Measurements from ENCODE around the gene SLFN12L. TPM values are rescaled to one million over a fixed set of nuclear protein-coding genes. Genes with fewer than 3 reads are reported as not detected.

Gene SLFN12L
- total and polyA plus RNA-seq, 9 of the 15 experiments (the other 6 are each of a cell fraction or from before 2014, with no cell fraction given): 0.04 to 0.31 (median 0.08) TPM; not detected in 3

GRCh38 chr17:35493040-35493439 lies 44.4 kb downstream of the SLFN12L start:
- in situ Hi-C loops (cut with MboI) (no loop called here), intact Hi-C loops (cut with micrococcal nuclease) (no loop called here)
- POLR2A ChIA-PET: interaction anchor here (0.6 kb wide), 1 partner anchor 207 kb away, joined by 4 read pairs; no protein-coding TSS in a partner anchor
- 0% methylated on average over 1 of the region's 2 CpGs for WGBS (ENCODE audit: insufficient coverage, low coverage, missing lambda C conversion rate)
- no peaks in the 10 kb centered on the region for H4K20me1 ChIP-seq (replicated peaks; ENCODE audit: control insufficient read depth, insufficient read depth, low read length)
- no peak overlapping the region for H3K4me2 ChIP-seq (ENCODE audit: insufficient read depth, low read length)
- peaks cover 57 to 61% of the 10 kb centered on the region in 2 experiments for H3K27me3 ChIP-seq (ENCODE audit: control insufficient read depth in 2 of 2, insufficient read depth in 2 of 2, low read length in 2 of 2)
- 0 out of 5 replicates have a peak, but pooled peaks cover 0 to 1% of the 10 kb centered on the region in 2 experiments for H3K4me1 ChIP-seq (replicated peaks in 1 of 2; ENCODE audit: control insufficient read depth in 2 of 2, insufficient read depth in 2 of 2, low read length in 2 of 2)
- no TSS peak for BruUV-seq (replicated peaks)
- TF ChIP-seq EGR1 (conservative IDR thresholded peaks at IDR 0.05) (0 out of 2 replicates have a peak, but pooled peaks have one; percentile 8), TCF7L2 (IDR thresholded peaks at IDR 0.05; ENCODE audit: low read depth, low read length) (no peak)
- FAIRE-seq (peak; percentile 49), ATAC-seq (no peak), DNase-seq (ENCODE audit: extremely low read depth in 1 of 4, low spot score in 3 of 4) (no peak)
- CTCF ChIA-PET (ENCODE audit: low intra/inter-chr PET ratio): no interaction called here
- H3K9me3 ChIP-seq (replicated peaks; ENCODE audit: control insufficient read depth, insufficient read depth, low read depth, low read length): no peaks in the 10 kb centered on the region
- no peaks in the 10 kb centered on the region for H3K36me3 ChIP-seq (ENCODE audit: control insufficient read depth, insufficient read depth, low read length)
- H3K9ac ChIP-seq (ENCODE audit: insufficient read depth in 1 of 2, low read depth in 2 of 2, low read length in 2 of 2): no peak overlapping the region
- H3K9me1 ChIP-seq (ENCODE audit: control insufficient read depth, insufficient read depth, low read length): no peaks in the 10 kb centered on the region
- no peak overlapping the region for H3K4me3 ChIP-seq
- no peaks in the 10 kb centered on the region for H3K79me2 ChIP-seq (ENCODE audit: control insufficient read depth, insufficient read depth, low read length)
- no peak overlapping the region for H2AFZ ChIP-seq (ENCODE audit: low read depth, low read length)
- H3K27ac ChIP-seq (ENCODE audit: extremely low read depth, low read depth, low read length): no peak overlapping the region

GRCh38 chr17:35491417-35491816 lies 46.1 kb downstream of the SLFN12L start:
- in situ Hi-C loops (cut with MboI) (no loop called here), intact Hi-C loops (cut with micrococcal nuclease) (no loop called here)
- Histone ChIP-seq H3K9me3 (replicated peaks; ENCODE audit: control insufficient read depth, insufficient read depth, low read depth, low read length) (no peaks in the 10 kb centered on the region), H3K9me1 (ENCODE audit: control insufficient read depth, insufficient read depth, low read length) (no peaks in the 10 kb centered on the region), H3K9ac (ENCODE audit: insufficient read depth in 1 of 2, low read depth in 2 of 2, low read length in 2 of 2) (no peak overlapping the region), H4K20me1 (replicated peaks; ENCODE audit: control insufficient read depth, insufficient read depth, low read length) (no peaks in the 10 kb centered on the region), H3K36me3 (ENCODE audit: control insufficient read depth, insufficient read depth, low read length) (no peaks in the 10 kb centered on the region), H3K27ac (ENCODE audit: extremely low read depth, low read depth, low read length) (no peak overlapping the region), H3K79me2 (ENCODE audit: control insufficient read depth, insufficient read depth, low read length) (no peaks in the 10 kb centered on the region), H3K27me3 (ENCODE audit: control insufficient read depth in 2 of 2, insufficient read depth in 2 of 2, low read length in 2 of 2) (peaks cover 62% of the 10 kb centered on the region in 2 experiments), H3K4me1 (replicated peaks in 1 of 2; ENCODE audit: control insufficient read depth in 2 of 2, insufficient read depth in 2 of 2, low read length in 2 of 2) (peaks cover 0 to 11% of the 10 kb centered on the region in 2 experiments; a peak in 2 of 5 replicates), H3K4me2 (ENCODE audit: insufficient read depth, low read length) (no peak overlapping the region), H3K4me3 (no peak overlapping the region), H2AFZ (ENCODE audit: low read depth, low read length) (no peak overlapping the region)
- BruUV-seq (replicated peaks): no TSS peak
- ATAC-seq (no peak), DNase-seq (ENCODE audit: extremely low read depth in 1 of 4, low spot score in 3 of 4) (no peak), FAIRE-seq (no peak)
- WGBS (ENCODE audit: insufficient coverage, low coverage, missing lambda C conversion rate): 4% methylated on average over 3 of the region's 3 CpGs
- POLR2A ChIA-PET: no interaction called here
- CTCF ChIA-PET (ENCODE audit: low intra/inter-chr PET ratio): no interaction called here
- no peak for TF ChIP-seq TAF15 (IDR thresholded peaks at IDR 0.05; ENCODE audit: low read depth, low read length)
- no peak for TF ChIP-seq ZNF561 (CRISPR knock-in tag; conservative IDR thresholded peaks at IDR 0.05)
- no peak for TF ChIP-seq EP300 (IDR thresholded peaks at IDR 0.05; ENCODE audit: low read length)
- TF ChIP-seq HSF4 (CRISPR knock-in tag; IDR thresholded peaks at IDR 0.05; ENCODE audit: borderline replicate concordance): no peak
- no peak for TF ChIP-seq ZNF280B (CRISPR knock-in tag; IDR thresholded peaks at IDR 0.05)
- TF ChIP-seq ZNF551 (CRISPR knock-in tag; IDR thresholded peaks at IDR 0.05): no peak
- TF ChIP-seq SMAD1 (IDR thresholded peaks at IDR 0.05; ENCODE audit: low read depth, low read length, partially characterized antibody): no peak
- TF ChIP-seq HCFC1 (IDR thresholded peaks at IDR 0.05; ENCODE audit: low read depth, low read length): no peak
- no peak for TF ChIP-seq ZNF175 (CRISPR knock-in tag; IDR thresholded peaks at IDR 0.05; ENCODE audit: low read depth)
- TF ChIP-seq MCM7 (IDR thresholded peaks at IDR 0.05): no peak
- no peak for TF ChIP-seq IRF9 (tag; IDR thresholded peaks at IDR 0.05)
- TF ChIP-seq ETV5 (CRISPR knock-in tag; IDR thresholded peaks at IDR 0.05; ENCODE audit: low read depth): no peak
- no peak for TF ChIP-seq TAF7 (tag; IDR thresholded peaks at IDR 0.05)
- TF ChIP-seq MCM5 (IDR thresholded peaks at IDR 0.05; ENCODE audit: low read depth): no peak
- no peak for TF ChIP-seq CBFA2T2 (conservative IDR thresholded peaks at IDR 0.05)

All from K562 (cell line).